ENCODE data around the gene RPUSD4. TPM values are rescaled to one million over a fixed set of nuclear protein-coding genes. Genes with fewer than 3 reads are reported as not detected.

RPUSD4 gene
- total RNA-seq, 1 experiment from 2014 or later = 40.1 TPM

GRCh38 chr11:126190792-126191191 is 20.7 kb downstream of the RPUSD4 start:
- H3K36me3 ChIP-seq (ENCODE audit: control insufficient read depth in 1 of 2, insufficient read depth in 2 of 2, low read length in 2 of 2) = peaks cover 0 to 11% of the 10 kb centered on the region in 2 experiments; a peak in 2 of 4 replicates
- H3K27me3 ChIP-seq (ENCODE audit: insufficient read depth, low read length) = no peaks in the 10 kb centered on the region
- H3K79me2 ChIP-seq (ENCODE audit: insufficient read depth, low read length) = peaks cover 3% of the 10 kb centered on the region; the same call in 1 of the 2 replicates
- no peak overlapping the region for H3K9ac ChIP-seq (ENCODE audit: low read length)
- ATAC-seq (no peak), DNase-seq (ENCODE audit: low read depth, low spot score) (no peak)
- TF ChIP-seq ZBTB33 (IDR thresholded peaks at IDR 0.05; ENCODE audit: extremely low read depth, insufficient replicate concordance, low read length) (no peak), SP1 (IDR thresholded peaks at IDR 0.05; ENCODE audit: low read depth) (no peak), MAX (IDR thresholded peaks at IDR 0.05) (no peak), ELF1 (IDR thresholded peaks at IDR 0.05; ENCODE audit: borderline replicate concordance, low read depth) (no peak), POLR2AphosphoS5 (IDR thresholded peaks at IDR 0.05; ENCODE audit: low read depth, low read length) (no peak)
- CTCF ChIA-PET = no interaction called here
- no peak overlapping the region for H3K27ac ChIP-seq (ENCODE audit: low read depth, low read length)
- H3K4me1 ChIP-seq (ENCODE audit: control insufficient read depth in 1 of 2, insufficient read depth in 2 of 2, low read length in 2 of 2) = no peaks in the 10 kb centered on the region
- POLR2A ChIA-PET = no interaction called here
- RAD21 ChIA-PET (ENCODE audit: low non-redundant PET in 1 of 2, low total read pairs in 2 of 2, uncharacterized antibody in 2 of 2, unreplicated experiment in 2 of 2) = no interaction called here
- no peaks in the 10 kb centered on the region for H3K9me3 ChIP-seq (ENCODE audit: control insufficient read depth in 1 of 2, insufficient read depth in 1 of 2, low read depth in 1 of 2, low read length in 2 of 2)
- no peak overlapping the region for H2AFZ ChIP-seq (ENCODE audit: low read depth, low read length, poor library complexity, severe bottlenecking)
- H3K9me2 ChIP-seq (ENCODE audit: insufficient read depth) = no peaks in the 10 kb centered on the region
- H4K20me1 ChIP-seq (ENCODE audit: insufficient read depth) = no peaks in the 10 kb centered on the region
- no peak overlapping the region for H3K4me2 ChIP-seq (ENCODE audit: low read length)
- intact Hi-C loops (cut with micrococcal nuclease) = no loop called here
- no peak overlapping the region for H3K4me3 ChIP-seq (replicated peaks in 1 of 2; ENCODE audit: low read depth in 1 of 2, low read length in 2 of 2)
- BruUV-seq (replicated peaks) = no TSS peak

GRCh38 chr11:126189109-126189929 is 22.1 kb downstream of the RPUSD4 start:
- no peaks in the 10 kb centered on the region for H3K9me3 ChIP-seq (ENCODE audit: control insufficient read depth in 1 of 2, insufficient read depth in 1 of 2, low read depth in 1 of 2, low read length in 2 of 2)
- no peaks in the 10 kb centered on the region for H4K20me1 ChIP-seq (ENCODE audit: insufficient read depth)
- H3K27me3 ChIP-seq (ENCODE audit: insufficient read depth, low read length) = no peaks in the 10 kb centered on the region
- ATAC-seq = no peak
- POLR2A ChIA-PET = no interaction called here
- TF ChIP-seq EZH2 (IDR thresholded peaks at IDR 0.05) (no peak), MAX (IDR thresholded peaks at IDR 0.05) (no peak), POLR2A (IDR thresholded peaks at IDR 0.05; ENCODE audit: borderline replicate concordance, extremely low read depth, insufficient read depth, insufficient read length) (no peak), EZH2phosphoT487 (IDR thresholded peaks at IDR 0.05; ENCODE audit: borderline replicate concordance) (no peak), FOSL1 (IDR thresholded peaks at IDR 0.05; ENCODE audit: low read depth) (no peak), REST (IDR thresholded peaks at IDR 0.05; ENCODE audit: low read depth) (no peak), TCF7L2 (IDR thresholded peaks at IDR 0.05; ENCODE audit: borderline replicate concordance, extremely low read depth, insufficient read depth, insufficient read length) (no peak), JUND (IDR thresholded peaks at IDR 0.05) (no peak), POLR2AphosphoS5 (IDR thresholded peaks at IDR 0.05; ENCODE audit: low read depth, low read length) (no peak), YY1 (IDR thresholded peaks at IDR 0.05; ENCODE audit: extremely low read depth, insufficient replicate concordance, low read depth, low read length) (no peak)
- no peak overlapping the region for H2AFZ ChIP-seq (ENCODE audit: low read depth, low read length, poor library complexity, severe bottlenecking)
- H3K4me1 ChIP-seq (ENCODE audit: control insufficient read depth in 1 of 2, insufficient read depth in 2 of 2, low read length in 2 of 2) = no peaks in the 10 kb centered on the region
- no peak for DNase-seq (ENCODE audit: low read depth, low spot score)
- peaks cover 0 to 11% of the 10 kb centered on the region in 2 experiments; a peak in 2 of 4 replicates for H3K36me3 ChIP-seq (ENCODE audit: control insufficient read depth in 1 of 2, insufficient read depth in 2 of 2, low read length in 2 of 2)
- no peak overlapping the region for H3K4me3 ChIP-seq (replicated peaks in 1 of 2; ENCODE audit: low read depth in 1 of 2, low read length in 2 of 2)
- H3K27ac ChIP-seq (ENCODE audit: low read depth, low read length) = no peak overlapping the region
- intact Hi-C loops (cut with micrococcal nuclease) = no loop called here
- H3K79me2 ChIP-seq (ENCODE audit: insufficient read depth, low read length) = no peaks in the 10 kb centered on the region
- H3K9me2 ChIP-seq (ENCODE audit: insufficient read depth) = no peaks in the 10 kb centered on the region
- CTCF ChIA-PET = no interaction called here
- H3K4me2 ChIP-seq (ENCODE audit: low read length) = no peak overlapping the region
- RAD21 ChIA-PET (ENCODE audit: low non-redundant PET in 1 of 2, low total read pairs in 2 of 2, uncharacterized antibody in 2 of 2, unreplicated experiment in 2 of 2) = no interaction called here
- BruUV-seq (replicated peaks) = no TSS peak
- no peak overlapping the region for H3K9ac ChIP-seq (ENCODE audit: low read length)

Data from HCT116 (cell line).